ENCODE data around the gene JAKMIP2.

JAKMIP2 gene

DNA sequence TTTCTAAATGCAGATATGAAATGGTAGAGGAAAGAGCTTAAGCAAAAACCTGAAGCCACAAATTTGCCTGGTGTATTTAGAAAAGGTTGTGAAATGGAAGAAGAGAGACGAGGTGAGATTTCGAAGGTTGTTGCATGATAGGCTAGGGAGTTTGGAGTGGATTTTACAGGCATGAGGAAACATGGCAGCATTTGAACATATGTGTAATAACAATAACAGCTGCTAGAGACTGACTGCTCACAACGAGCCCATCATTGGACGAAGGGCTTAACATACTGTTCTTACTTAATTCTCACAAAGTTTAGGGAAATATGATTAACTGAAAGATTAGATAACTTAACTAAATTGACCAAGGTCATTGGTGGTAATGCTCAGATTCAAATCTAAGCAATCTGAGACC, 108.1 kb downstream of the JAKMIP2 start:
- H3K36me3 ChIP-seq: no peaks in the 10 kb centered on the region
- no peak overlapping the region for H3K27ac ChIP-seq
- no peak overlapping the region for H3K4me3 ChIP-seq (ENCODE audit: low read depth in 1 of 2, low read length in 1 of 2)
- H3K27me3 ChIP-seq: no peaks in the 10 kb centered on the region
- no peaks in the 10 kb centered on the region for H3K9me3 ChIP-seq
- TF ChIP-seq, protein P1, sequence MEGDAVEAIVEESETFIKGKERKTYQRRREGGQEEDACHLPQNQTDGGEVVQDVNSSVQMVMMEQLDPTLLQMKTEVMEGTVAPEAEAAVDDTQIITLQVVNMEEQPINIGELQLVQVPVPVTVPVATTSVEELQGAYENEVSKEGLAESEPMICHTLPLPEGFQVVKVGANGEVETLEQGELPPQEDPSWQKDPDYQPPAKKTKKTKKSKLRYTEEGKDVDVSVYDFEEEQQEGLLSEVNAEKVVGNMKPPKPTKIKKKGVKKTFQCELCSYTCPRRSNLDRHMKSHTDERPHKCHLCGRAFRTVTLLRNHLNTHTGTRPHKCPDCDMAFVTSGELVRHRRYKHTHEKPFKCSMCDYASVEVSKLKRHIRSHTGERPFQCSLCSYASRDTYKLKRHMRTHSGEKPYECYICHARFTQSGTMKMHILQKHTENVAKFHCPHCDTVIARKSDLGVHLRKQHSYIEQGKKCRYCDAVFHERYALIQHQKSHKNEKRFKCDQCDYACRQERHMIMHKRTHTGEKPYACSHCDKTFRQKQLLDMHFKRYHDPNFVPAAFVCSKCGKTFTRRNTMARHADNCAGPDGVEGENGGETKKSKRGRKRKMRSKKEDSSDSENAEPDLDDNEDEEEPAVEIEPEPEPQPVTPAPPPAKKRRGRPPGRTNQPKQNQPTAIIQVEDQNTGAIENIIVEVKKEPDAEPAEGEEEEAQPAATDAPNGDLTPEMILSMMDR (IDR thresholded peaks at IDR 0.05): no peak
- H3K4me1 ChIP-seq (ENCODE audit: control insufficient read depth in 1 of 2, insufficient read depth in 1 of 2, low read depth in 1 of 2, low read length in 1 of 2): no peaks in the 10 kb centered on the region

DNA sequence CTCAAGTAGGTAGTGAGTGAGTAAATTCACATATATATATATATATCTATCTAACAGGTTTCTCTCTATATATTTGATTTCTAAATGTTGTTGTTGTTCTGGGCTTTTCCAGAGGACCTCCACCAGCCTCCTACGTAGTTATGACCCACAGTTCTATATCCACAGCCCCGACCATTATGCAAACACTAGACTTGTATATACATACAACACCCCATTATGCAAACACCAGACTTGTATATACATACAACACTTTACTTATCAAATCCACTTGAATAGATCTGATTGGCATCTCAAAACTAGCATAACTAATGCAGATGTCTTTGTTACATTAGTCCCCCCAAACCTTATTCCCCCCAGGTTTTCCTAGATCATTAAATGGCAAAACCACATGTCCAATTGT, 108.7 kb downstream of the JAKMIP2 start:
- TF ChIP-seq, protein P1 (IDR thresholded peaks at IDR 0.05): no peak

DNA sequence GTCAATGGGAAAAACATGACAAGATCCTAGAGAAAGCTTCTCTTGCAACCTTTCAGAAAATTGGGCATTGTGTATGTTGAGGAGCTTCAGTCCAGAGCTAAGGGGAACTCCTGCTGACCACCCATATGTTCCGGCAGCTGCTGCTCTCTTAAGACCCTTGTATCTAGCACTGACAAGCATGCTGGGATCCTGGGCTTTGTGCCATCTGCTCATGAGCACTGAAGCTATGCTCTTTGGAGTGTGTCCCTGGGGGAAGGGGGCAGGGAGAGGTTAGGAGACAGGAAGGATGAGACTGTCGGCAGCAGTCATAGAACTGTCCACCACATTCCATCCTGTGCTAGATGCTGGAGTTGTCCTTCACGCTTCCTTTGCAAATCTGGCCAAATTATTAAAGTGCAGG, 109.3 kb downstream of the JAKMIP2 start:
- TF ChIP-seq, protein P1 (IDR thresholded peaks at IDR 0.05): no peak
- Histone ChIP-seq H3K27ac (no peak overlapping the region), H3K4me1 (ENCODE audit: control insufficient read depth in 1 of 2, insufficient read depth in 1 of 2, low read depth in 1 of 2, low read length in 1 of 2) (no peaks in the 10 kb centered on the region)

More for the DNA sequence above, 108.7 kb downstream of the JAKMIP2 start:
- Histone ChIP-seq H3K9me3 (no peaks in the 10 kb centered on the region), H3K4me1 (ENCODE audit: control insufficient read depth in 1 of 2, insufficient read depth in 1 of 2, low read depth in 1 of 2, low read length in 1 of 2) (no peaks in the 10 kb centered on the region), H3K4me3 (ENCODE audit: low read depth in 1 of 2, low read length in 1 of 2) (no peak overlapping the region), H3K27me3 (no peaks in the 10 kb centered on the region), H3K27ac (no peak overlapping the region), H3K36me3 (no peaks in the 10 kb centered on the region)

DNA sequence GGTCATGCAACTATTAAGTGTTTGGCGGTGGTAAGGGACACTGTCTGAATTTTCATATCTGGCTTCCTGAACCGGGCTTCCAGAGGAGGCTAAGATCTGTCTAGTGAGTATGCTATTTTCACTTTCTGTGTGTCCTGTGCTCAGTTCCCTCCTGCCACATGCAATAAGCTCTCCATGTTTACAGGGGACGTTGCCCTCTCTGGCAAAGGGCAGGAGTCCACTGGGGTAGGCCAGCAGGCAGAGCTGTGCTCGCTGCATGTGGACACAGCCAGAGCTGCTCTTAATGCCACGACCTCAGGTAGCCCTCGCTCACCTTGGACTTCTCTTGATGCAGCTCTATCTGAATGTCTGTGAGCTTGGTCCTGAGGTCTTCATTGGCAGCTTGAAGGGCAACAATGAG, 111.2 kb downstream of the JAKMIP2 start:
- Histone ChIP-seq H3K36me3 (no peaks in the 10 kb centered on the region), H3K27ac (no peak overlapping the region), H3K9me3 (no peaks in the 10 kb centered on the region), H3K27me3 (no peaks in the 10 kb centered on the region), H3K4me1 (ENCODE audit: control insufficient read depth in 1 of 2, insufficient read depth in 1 of 2, low read depth in 1 of 2, low read length in 1 of 2) (no peaks in the 10 kb centered on the region), H3K4me3 (ENCODE audit: low read depth in 1 of 2, low read length in 1 of 2) (no peak overlapping the region)
- TF ChIP-seq, protein P1 (IDR thresholded peaks at IDR 0.05): no peak

More for the DNA sequence above, 109.3 kb downstream of the JAKMIP2 start:
- Histone ChIP-seq H3K36me3 (no peaks in the 10 kb centered on the region), H3K4me3 (ENCODE audit: low read depth in 1 of 2, low read length in 1 of 2) (no peak overlapping the region), H3K9me3 (no peaks in the 10 kb centered on the region), H3K27me3 (no peaks in the 10 kb centered on the region)

DNA sequence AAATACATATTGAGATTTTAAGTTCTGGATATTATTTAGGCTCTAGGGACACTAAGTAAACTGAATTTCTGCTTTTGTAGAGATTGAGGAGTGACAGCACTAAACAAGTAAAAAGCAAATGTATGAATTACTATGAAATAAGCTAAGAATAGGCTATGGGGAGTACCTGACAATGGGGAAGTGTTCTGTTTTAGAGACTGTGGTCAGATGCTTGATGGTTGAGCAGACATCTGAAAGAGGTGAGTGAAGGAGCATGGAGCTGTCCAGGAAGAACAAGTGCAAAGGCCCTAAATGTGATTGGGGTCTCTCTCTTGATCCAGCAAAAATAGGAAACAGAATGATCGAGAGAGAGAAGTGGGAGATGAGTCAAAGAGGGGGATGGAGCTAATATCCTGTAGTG, 111.7 kb downstream of the JAKMIP2 start:
- Histone ChIP-seq H3K36me3 (no peaks in the 10 kb centered on the region), H3K9me3 (no peaks in the 10 kb centered on the region), H3K27me3 (no peaks in the 10 kb centered on the region), H3K27ac (no peak overlapping the region), H3K4me1 (ENCODE audit: control insufficient read depth in 1 of 2, insufficient read depth in 1 of 2, low read depth in 1 of 2, low read length in 1 of 2) (no peaks in the 10 kb centered on the region), H3K4me3 (ENCODE audit: low read depth in 1 of 2, low read length in 1 of 2) (no peak overlapping the region)
- TF ChIP-seq, protein P1 (IDR thresholded peaks at IDR 0.05): no peak

Measured in neutrophil (primary cell).